Kidney (tissue), 14 donors: ENCODE data around the gene PARD6G. TPM values are rescaled to one million over a fixed set of nuclear protein-coding genes. Genes with fewer than 3 reads are reported as not detected.

Source experiments
- DNase-seq, 5 donors: peaks; one replicate each; pipeline ENCODE4 v3.0.0-alpha.2; 2013 to 2020
- FAIRE-seq: peaks from 2 replicates; lab custom pipeline; 2012; peaks lifted over from hg19 to GRCh38; lab: Jason Lieb, UNC
- H3K27ac ChIP-seq, 2 donors: one replicate each; pipeline ENCODE4 v1.7.0; 2013; ENCODE audit warnings: low read depth in 2 of 2, low read length in 2 of 2, inconsistent platforms in 1 of 2
- H3K27me3 ChIP-seq: one replicate; pipeline ENCODE4 v1.7.1; 2013; ENCODE audit warnings: low read length, inconsistent platforms; ENCODE audit not compliant: control insufficient read depth, insufficient read depth
- H3K36me3 ChIP-seq, 3 donors: one replicate each; pipeline versions ENCODE4 v1.7.0 to v1.7.1; 2013; ENCODE audit warnings: low read length in 3 of 3, control low read depth in 1 of 3, inconsistent platforms in 1 of 3; ENCODE audit not compliant: insufficient read depth in 3 of 3, control insufficient read depth in 2 of 3
- H3K4me1 ChIP-seq, 3 donors: one replicate each; pipeline versions ENCODE4 v1.7.0 to v1.7.1; 2013; ENCODE audit warnings: low read length in 3 of 3, inconsistent platforms in 1 of 3, low read depth in 1 of 3; ENCODE audit not compliant: control insufficient read depth in 2 of 3, insufficient read depth in 2 of 3
- H3K4me3 ChIP-seq, 3 donors: one replicate each; pipeline versions ENCODE4 v1.7.0 to v1.8.1; 2013; ENCODE audit warnings: low read length in 3 of 3, control low read depth in 1 of 3, inconsistent platforms in 1 of 3
- H3K9ac ChIP-seq, 3 donors: one replicate each; pipeline versions ENCODE4 v1.7.0 to v1.7.1; 2013; ENCODE audit warnings: low read length in 3 of 3, control low read depth in 1 of 3, inconsistent platforms in 1 of 3
- H3K9me3 ChIP-seq, 3 donors: one replicate each; pipeline versions ENCODE4 v1.7.0 to v1.7.1; 2013; ENCODE audit warnings: low read length in 3 of 3, control low read depth in 1 of 3, inconsistent platforms in 1 of 3; ENCODE audit not compliant: control insufficient read depth in 2 of 3, insufficient read depth in 1 of 3
- CTCF ChIP-seq: IDR thresholded peaks from 3 replicates; pipeline ENCODE4 v1.5.1; 2012; ENCODE audit warnings: mild to moderate bottlenecking, moderate library complexity, borderline replicate concordance; ENCODE audit not compliant: insufficient read depth; ENCODE audit errors: extremely low read depth
- intact Hi-C: fragments of 100-400 bp; cut with DNase I; formaldehyde crosslinking; loops from one replicate; pipeline ENCODE4 v1.11.1; 2022
- polyA plus RNA-seq: library from polyadenylated mRNA; stranded (reverse); fragments of 350-450 nt; fragmentation: Illumina TruSeq; extraction: RNeasy Lipid Tissue Mini Kit (QIAGEN cat#74804); gene quantifications from one replicate; pipeline ENCODE4 v1.2.3, GENCODE V29; 2014; ENCODE audit warnings: low read depth, low replicate concordance; ENCODE audit not compliant: insufficient read depth
- total RNA-seq: library from RNA; stranded (reverse); fragmentation: NEBNext Ultra II Directional; extraction: Animal tissue kit (Norgen Biotek cat#: 25700); gene quantifications from one replicate; pipeline ENCODE4 v1.2.1, GENCODE V29; 2021
- donor health status: control.
- donor health status: control.
- donor health status: control.
- donor health status: control.
- donor health status: control.
- donor health status: DM: yes; HTN: yes; CAD: no.
- donor health status: Normal renal cell carcinoma (clear cell type).

The PARD6G gene
- total and polyA plus RNA-seq, 2 donors from 2014 or later: 1.9 to 10.7 TPM

- peaks cover 0 to 7% (median 6%) of the 10 kb centered on the region in 3 donors for H3K36me3 ChIP-seq
- TF ChIP-seq CTCF: no peak
- no peaks in the 10 kb centered on the region for H3K9me3 ChIP-seq
- peak in 1 of 5 donors; percentile 39 for DNase-seq
- H3K9ac ChIP-seq: no peak overlapping the region
- H3K4me1 ChIP-seq: no peaks in the 10 kb centered on the region
- H3K27ac ChIP-seq: no peak overlapping the region
- no peak for FAIRE-seq
- intact Hi-C loops: no loop called here
- H3K27me3 ChIP-seq: no peaks in the 10 kb centered on the region
- H3K4me3 ChIP-seq: no peak overlapping the region
Measured at GRCh38 chr18:80143881-80144280, 103.4 kb downstream of the PARD6G start.

DNA sequence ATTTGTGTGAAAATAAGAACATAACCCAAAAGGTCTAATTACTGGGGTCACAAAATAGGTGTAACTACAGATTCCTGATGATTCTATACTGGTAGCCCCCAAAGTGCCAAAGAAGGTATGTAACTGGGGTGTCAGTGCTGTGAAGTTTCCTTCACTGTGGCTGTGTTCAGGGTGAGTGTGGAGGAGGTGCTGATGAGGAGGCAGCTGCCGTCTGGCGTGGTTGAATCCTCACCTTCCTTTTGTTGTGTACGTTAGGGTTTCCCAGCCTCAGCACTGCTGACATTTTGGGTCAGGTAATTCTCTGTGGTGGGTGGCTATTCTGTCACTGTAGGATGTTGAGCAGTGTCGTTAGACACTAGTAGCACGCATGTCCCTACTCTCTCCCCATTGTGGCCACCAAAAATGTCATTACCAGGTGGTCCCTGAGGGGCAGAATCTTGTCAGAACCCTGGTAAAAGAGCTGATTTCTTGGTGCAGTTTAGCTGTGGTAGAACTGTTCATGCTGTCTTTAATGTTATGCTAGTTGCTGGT is 106.8 kb downstream of the PARD6G start:
- FAIRE-seq (no peak), DNase-seq (no peak)
- H3K9me3 ChIP-seq: no peaks in the 10 kb centered on the region
- intact Hi-C loops: no loop called here
- no peak overlapping the region for H3K9ac ChIP-seq
- H3K4me3 ChIP-seq: no peak overlapping the region
- H3K27ac ChIP-seq: no peak overlapping the region
- no peaks in the 10 kb centered on the region for H3K4me1 ChIP-seq
- TF ChIP-seq CTCF: no peak
- H3K27me3 ChIP-seq: no peaks in the 10 kb centered on the region
- H3K36me3 ChIP-seq: peaks cover 0 to 32% (median 28%) of the 10 kb centered on the region in 3 donors

- TF ChIP-seq CTCF: no peak
- DNase-seq: no peak
- Histone ChIP-seq H3K4me3 (no peak overlapping the region), H3K9me3 (no peaks in the 10 kb centered on the region), H3K27ac (no peak overlapping the region), H3K4me1 (no peaks in the 10 kb centered on the region), H3K36me3 (peaks cover 0 to 53% (median 37%) of the 10 kb centered on the region in 3 donors), H3K9ac (no peak overlapping the region), H3K27me3 (no peaks in the 10 kb centered on the region)
- FAIRE-seq: no peak
- intact Hi-C loops: no loop called here
Measured at GRCh38 chr18:80137976-80138375, 109.3 kb downstream of the PARD6G start.

GRCh38 chr18:80137137-80137536 is 110.2 kb downstream of the PARD6G start:
- H3K4me3 ChIP-seq: no peak overlapping the region
- peaks cover 0 to 56% (median 37%) of the 10 kb centered on the region in 3 donors for H3K36me3 ChIP-seq
- H3K27ac ChIP-seq: no peak overlapping the region
- TF ChIP-seq CTCF: no peak
- H3K4me1 ChIP-seq: no peaks in the 10 kb centered on the region
- no peak for DNase-seq
- no peaks in the 10 kb centered on the region for H3K27me3 ChIP-seq
- no peaks in the 10 kb centered on the region for H3K9me3 ChIP-seq
- FAIRE-seq: no peak
- intact Hi-C loops: no loop called here
- H3K9ac ChIP-seq: no peak overlapping the region
